Hypothalamus (tissue), 51 donors: ENCODE measurements around the gene FBXO34.
"Not testable (repeated sequence)": the region's sequence is repeated elsewhere in the genome, so short reads cannot be mapped to it uniquely, and the experiment has no call there.

ENCODE experiments used
- DNase-seq, 51 donors: peaks; one replicate each; lab custom pipeline; 2025; lab: John Stamatoyannopoulos, UW

FBXO34 gene

GRCh38 chr14:55344582-55345163 is 73.5 kb downstream of the FBXO34 start:
- DNase-seq, result not testable (repeated sequence)

GRCh38 chr14:55347040-55347439 is 75.8 kb downstream of the FBXO34 start:
- peak in 2 of 51 donors; percentile 12 to 28 for DNase-seq

GRCh38 chr14:55347748-55348147 is 76.5 kb downstream of the FBXO34 start:
- DNase-seq, result no peak

- DNase-seq, result no peak
These were observed 77.7 kb downstream of the FBXO34 start for GRCh38 chr14:55348766-55349453.

GRCh38 chr14:55349565-55349964 is 78.3 kb downstream of the FBXO34 start:
- DNase-seq, result no peak

- DNase-seq, result no peak
These were observed 79.2 kb downstream of the FBXO34 start for GRCh38 chr14:55350461-55350860.

GRCh38 chr14:55351111-55351510 is 79.9 kb downstream of the FBXO34 start:
- no peak for DNase-seq

GRCh38 chr14:55352201-55352600 is 81.0 kb downstream of the FBXO34 start:
- no peak for DNase-seq

GRCh38 chr14:55353686-55354467 is 82.7 kb downstream of the FBXO34 start:
- DNase-seq, result peak in 2 of 51 donors; percentile 4 to 25

GRCh38 chr14:55354500-55354899 is 83.3 kb downstream of the FBXO34 start:
- DNase-seq, result peak in 30 of 51 donors; percentile 3 to 76 (median 22)

GRCh38 chr14:55355922-55356321 is 84.7 kb downstream of the FBXO34 start:
- DNase-seq, result no peak

- no peak for DNase-seq
These were observed 85.7 kb downstream of the FBXO34 start for GRCh38 chr14:55356913-55357312.

- no peak for DNase-seq
These were observed 88.1 kb downstream of the FBXO34 start for GRCh38 chr14:55359307-55359706.

GRCh38 chr14:55361190-55361589 is 90.0 kb downstream of the FBXO34 start:
- DNase-seq, result no peak

GRCh38 chr14:55366271-55366670 is 95.0 kb downstream of the FBXO34 start:
- DNase-seq, result no peak

GRCh38 chr14:55370883-55371455 is 99.7 kb downstream of the FBXO34 start:
- no peak for DNase-seq

- no peak for DNase-seq
These were observed 101.2 kb downstream of the FBXO34 start for GRCh38 chr14:55372423-55372822.

- no peak for DNase-seq
These were observed 101.6 kb downstream of the FBXO34 start for GRCh38 chr14:55372825-55373224.

GRCh38 chr14:55373784-55374705 is 102.8 kb downstream of the FBXO34 start:
- no peak for DNase-seq

GRCh38 chr14:55374771-55375170 is 103.5 kb downstream of the FBXO34 start:
- DNase-seq, result no peak
